Effector CD4-positive, alpha-beta T cell (primary cell): Measurements from ENCODE around the gene BRINP1.

Experiments
- DNase-seq: peaks from one replicate; pipeline ENCODE4 v3.0.0-alpha.2; 2020

BRINP1 gene

GRCh38 chr9:119273984-119274665, 95.1 kb downstream of the BRINP1 start:
- DNase-seq = no peak

GRCh38 chr9:119273325-119273904, 95.8 kb downstream of the BRINP1 start:
- no peak for DNase-seq

DNA sequence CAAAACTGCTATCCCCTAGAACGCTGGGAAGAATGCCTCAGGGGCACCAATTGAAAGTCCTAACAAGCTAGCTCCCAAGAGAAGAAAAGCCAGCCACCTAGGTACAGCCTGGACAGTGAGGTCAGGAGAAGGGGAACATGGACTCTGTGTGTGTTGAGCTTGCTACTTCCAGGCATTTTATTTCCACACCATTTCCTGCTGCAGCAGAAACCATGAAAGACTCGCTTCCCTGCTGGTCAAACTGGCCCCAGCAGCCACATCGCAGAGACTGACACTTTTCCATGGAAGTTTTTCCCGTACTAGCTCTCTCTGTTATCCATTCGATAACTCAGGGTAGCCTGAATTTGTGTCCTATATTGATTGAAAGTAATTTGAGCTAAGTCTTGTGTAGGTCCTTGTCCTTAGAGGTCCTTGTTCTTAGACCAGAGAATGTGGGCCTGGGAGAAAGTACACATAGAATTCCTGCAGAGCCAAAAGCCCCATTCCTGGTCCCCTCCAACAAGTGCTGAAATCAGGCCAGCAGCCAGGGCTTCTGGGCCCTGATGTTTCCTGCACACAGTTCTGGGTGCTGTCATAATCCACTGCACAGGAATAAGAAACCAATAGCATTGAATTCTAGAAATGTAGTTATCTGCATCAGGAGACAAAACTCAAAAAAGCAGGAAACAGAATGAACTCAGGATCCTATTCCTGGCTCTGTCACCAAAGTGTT, 96.6 kb downstream of the BRINP1 start:
- no peak for DNase-seq

- DNase-seq = no peak
These were observed 100.2 kb downstream of the BRINP1 start for GRCh38 chr9:119268985-119269384.

GRCh38 chr9:119264165-119264564, 105.1 kb downstream of the BRINP1 start:
- DNase-seq = no peak

DNA sequence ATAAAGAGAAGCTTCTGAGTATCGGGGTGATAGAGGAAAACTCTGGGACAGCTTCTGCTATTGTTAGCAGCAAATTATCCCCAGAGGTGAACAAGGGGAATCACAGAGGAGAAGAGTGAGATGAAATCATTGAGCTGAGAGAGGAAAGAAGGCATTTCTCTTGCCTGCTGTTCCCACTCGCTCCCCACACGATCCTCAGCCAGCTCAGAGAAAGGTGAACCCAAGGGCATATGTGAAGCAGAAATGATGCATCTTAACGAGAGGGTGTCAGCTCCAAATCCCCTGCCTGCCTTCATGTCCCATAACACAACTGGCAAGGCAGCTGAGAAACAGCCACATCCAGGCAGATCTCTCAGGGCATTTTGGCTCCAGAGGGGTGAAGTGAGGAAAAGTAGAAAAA, 111.6 kb downstream of the BRINP1 start:
- no peak for DNase-seq

DNA sequence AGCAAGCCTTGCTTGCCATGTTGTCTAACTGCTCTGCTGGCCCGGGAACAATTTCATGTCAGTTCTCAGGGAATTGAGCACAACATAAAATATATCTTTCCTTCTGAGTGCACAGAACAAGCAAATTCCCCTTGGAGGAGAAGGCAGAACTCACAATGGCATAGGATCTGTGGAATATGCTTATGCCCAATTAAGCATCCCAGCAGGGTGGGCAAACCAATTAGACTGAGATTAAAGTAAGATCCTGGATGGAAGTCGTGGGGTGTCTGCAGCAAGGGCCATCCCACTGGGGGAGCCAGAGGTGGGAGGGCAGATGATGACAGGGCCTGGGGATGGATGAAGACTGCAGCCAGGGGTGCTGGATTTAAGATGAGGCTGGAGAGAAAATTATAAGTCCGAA, 114.1 kb downstream of the BRINP1 start:
- DNase-seq = no peak

- DNase-seq = no peak
These were observed 116.5 kb downstream of the BRINP1 start for GRCh38 chr9:119252671-119253299.

DNA sequence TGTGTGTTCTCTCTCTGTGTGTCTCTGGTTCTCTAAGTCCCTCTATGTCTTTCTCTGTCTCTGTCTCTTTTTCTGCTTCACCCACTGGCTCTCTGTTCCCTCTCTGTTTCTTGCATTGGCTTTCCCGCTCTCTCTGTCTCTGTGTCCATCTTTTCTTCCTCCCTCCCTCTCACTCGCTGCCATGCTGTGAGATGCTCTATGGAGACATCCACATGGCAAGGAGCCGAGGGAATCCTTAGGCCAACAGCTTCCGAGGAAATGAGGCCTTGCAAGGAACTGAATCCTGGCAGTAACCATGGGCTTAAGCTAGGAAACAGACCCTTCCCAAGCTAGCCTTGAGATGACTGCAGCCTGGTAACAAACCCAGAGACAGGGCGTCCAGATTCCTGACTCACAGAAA, 117.3 kb downstream of the BRINP1 start:
- DNase-seq = no peak

DNA sequence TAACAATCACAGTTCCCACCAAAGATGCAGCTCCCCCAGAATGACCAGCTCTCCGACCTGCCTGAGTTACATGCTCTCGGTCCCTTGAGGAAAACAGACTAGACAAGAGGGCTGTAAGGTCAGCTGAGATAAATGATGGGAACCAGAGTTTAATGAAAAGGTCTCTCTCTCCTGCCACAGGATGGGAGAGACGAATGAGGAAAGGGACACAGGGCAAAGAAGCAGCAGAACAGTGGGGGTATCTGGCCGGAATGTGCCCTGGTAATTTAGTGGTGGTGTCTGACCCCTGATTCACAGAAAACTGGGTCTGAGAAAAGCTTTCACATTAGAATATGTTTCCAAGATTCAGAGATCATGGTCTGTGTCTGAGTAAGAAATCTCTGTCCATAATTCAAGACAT, 118.5 kb downstream of the BRINP1 start:
- no peak for DNase-seq

GRCh38 chr9:119240546-119240945, 128.7 kb downstream of the BRINP1 start:
- no peak for DNase-seq

DNA sequence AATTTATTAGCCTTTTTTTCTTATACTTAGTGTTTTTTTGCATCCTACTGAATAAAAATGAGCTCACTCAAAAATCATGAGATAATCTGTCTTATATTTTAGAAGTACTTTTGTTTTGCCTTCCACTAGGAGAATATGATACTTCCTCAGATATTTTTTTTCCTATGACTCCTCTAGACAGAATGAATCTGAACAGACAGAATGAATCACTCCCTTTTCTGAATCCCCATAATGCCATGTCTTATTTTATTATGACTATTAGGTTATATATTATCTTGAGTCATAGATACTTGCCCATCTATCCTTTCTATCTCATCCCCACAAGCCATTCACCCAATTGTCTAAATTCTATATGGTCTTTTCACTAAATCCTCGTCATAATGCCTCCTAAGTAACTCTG, 134.6 kb downstream of the BRINP1 start:
- DNase-seq = no peak

DNA sequence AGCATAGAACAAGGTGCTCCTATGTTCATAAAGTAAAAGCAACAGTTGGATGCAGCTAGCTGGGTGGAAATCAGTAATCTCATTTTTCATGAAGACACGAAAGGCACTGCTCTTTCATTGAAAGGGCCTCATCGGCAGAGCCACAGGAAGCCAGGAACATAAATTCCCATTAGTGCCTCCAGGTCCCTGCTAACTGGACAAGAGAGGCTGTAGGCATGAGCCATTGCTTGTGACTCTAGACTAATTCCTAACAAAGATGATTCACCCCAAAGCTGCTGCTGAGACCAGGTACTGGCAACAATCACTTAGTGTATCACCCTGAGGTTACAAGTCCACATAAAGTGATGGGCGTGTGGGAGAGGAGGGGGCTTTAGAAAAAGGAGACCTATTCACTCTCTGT, 141.8 kb downstream of the BRINP1 start:
- DNase-seq = no peak

GRCh38 chr9:119224431-119224830, 144.8 kb downstream of the BRINP1 start:
- no peak for DNase-seq

GRCh38 chr9:119221276-119221675, 148.0 kb downstream of the BRINP1 start:
- no peak for DNase-seq

- no peak for DNase-seq
These were observed 150.9 kb downstream of the BRINP1 start for GRCh38 chr9:119218293-119218692.

DNA sequence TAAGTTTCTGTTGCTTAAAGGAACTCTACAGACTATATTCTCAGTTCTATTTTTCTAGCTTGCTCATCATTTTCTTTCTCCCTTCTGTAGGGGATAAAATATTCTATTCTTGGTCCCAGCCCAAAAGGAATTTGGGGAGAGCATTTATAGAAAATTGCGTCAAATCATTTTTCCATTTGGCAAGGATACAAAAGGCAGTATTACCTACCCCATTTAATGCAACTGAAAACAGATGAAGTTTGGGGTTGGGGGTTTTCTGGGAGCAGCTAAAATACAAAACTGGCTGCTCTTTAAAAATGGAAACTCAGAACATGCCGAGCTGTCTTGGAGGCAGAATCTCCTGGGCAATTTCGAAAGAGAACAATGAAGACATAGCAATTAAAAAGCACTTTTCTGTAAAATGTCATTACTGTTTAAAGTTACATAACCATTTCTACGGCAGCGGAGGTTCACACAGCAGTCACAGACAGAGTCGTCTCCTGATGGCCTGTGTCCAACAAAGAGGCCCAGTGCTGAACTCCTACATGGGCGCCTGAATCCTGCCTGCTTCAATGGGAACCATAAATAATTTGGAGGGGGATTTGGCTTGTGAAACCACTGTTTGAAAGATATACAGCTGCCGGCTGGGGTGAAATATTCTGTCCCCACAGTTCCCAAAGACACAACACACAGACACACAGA, 152.4 kb downstream of the BRINP1 start:
- no peak for DNase-seq

GRCh38 chr9:119215651-119216050, 153.6 kb downstream of the BRINP1 start:
- no peak for DNase-seq

DNA sequence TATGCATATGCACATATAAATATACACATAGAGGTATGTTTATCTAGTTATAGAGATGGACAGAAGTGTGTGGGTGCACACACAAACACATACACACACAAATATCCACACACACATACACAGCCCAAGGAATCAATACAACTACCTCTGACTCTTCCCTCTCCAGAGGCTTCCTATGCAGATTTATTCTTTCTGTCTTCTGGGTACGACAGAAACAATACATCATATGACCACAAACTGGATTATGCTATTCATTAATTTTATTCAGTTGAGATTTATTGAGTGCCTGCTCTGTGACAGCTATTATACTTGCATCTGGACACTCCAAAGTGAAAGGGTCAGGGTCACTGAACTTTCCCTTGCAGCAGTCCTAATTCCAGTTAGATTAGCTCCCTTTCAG, 155.8 kb downstream of the BRINP1 start:
- DNase-seq = no peak

- DNase-seq = no peak
These were observed 171.2 kb downstream of the BRINP1 start for GRCh38 chr9:119197893-119198607.

GRCh38 chr9:119195521-119195920, 173.7 kb downstream of the BRINP1 start:
- DNase-seq = no peak

DNA sequence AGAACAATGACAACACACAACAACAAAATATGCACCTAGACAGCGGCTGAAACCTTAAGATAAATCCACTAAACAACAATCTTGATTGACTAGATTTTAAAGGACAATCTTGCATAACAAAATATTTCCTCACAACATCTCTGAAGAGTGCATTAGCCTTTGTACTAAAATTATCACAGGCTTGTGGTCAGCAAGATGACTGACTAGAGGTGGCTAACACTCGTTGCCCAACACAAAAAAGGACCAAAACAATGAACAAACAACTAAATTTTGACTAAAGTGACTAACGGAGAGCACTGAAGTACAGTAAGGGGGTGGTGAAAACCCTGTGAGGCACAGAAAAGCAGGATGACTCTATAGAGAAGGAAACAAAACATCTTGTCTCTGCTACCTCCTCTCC, 183.9 kb downstream of the BRINP1 start:
- no peak for DNase-seq
